IMR-90 (cell line): ENCODE measurements around the gene EPHB1.
A peak's percentile ranks its signal among the peaks of the same experiment; 100 is the strongest.

Experiments used
- POLR2A ChIP-seq: IDR thresholded peaks from 2 replicates; pipeline ENCODE4 v1.6.1; 2012; ENCODE audit warnings: mild to moderate bottlenecking, low read depth, low read length
- TF ChIP-seq, protein P1 (sequence below): conservative IDR thresholded peaks from 2 replicates; pipeline ENCODE4 v1.5.1; 2012; ENCODE audit warnings: mild to moderate bottlenecking, low read depth, low read length, improper control_type of control experiment

DNA sequence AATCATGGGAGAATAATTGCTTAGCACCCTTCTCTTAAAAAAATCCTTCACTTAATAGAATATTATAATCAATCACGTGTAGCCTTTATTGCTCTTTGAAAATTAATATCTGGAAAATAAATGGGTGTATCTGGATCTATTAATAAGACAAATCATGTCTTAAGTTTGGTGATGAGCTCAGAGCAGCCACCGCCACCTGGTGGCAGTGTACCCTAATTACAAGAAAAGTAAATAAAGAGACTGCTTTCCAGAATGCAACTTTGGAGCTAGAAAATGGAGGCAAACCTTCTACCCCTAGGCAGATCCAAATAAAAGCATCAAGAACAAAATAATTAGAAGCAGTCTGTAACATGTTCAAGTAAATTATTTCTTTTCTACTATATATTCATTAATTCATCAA is 43.5 kb downstream of the EPHB1 start:
- TF ChIP-seq, protein P1, sequence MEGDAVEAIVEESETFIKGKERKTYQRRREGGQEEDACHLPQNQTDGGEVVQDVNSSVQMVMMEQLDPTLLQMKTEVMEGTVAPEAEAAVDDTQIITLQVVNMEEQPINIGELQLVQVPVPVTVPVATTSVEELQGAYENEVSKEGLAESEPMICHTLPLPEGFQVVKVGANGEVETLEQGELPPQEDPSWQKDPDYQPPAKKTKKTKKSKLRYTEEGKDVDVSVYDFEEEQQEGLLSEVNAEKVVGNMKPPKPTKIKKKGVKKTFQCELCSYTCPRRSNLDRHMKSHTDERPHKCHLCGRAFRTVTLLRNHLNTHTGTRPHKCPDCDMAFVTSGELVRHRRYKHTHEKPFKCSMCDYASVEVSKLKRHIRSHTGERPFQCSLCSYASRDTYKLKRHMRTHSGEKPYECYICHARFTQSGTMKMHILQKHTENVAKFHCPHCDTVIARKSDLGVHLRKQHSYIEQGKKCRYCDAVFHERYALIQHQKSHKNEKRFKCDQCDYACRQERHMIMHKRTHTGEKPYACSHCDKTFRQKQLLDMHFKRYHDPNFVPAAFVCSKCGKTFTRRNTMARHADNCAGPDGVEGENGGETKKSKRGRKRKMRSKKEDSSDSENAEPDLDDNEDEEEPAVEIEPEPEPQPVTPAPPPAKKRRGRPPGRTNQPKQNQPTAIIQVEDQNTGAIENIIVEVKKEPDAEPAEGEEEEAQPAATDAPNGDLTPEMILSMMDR = peak; percentile 10; the same call in 1 of the 2 replicates
- TF ChIP-seq POLR2A = no peak
